Measurements from ENCODE around the gene NELFCD.

The NELFCD gene

GRCh38 chr20:59039233-59039632, 58.2 kb downstream of the NELFCD start:
- no peak overlapping the region for H3K4me3 ChIP-seq (ENCODE audit: low read depth, low read length)

GRCh38 chr20:59040667-59041066, 59.6 kb downstream of the NELFCD start:
- no peak overlapping the region for H3K4me3 ChIP-seq (ENCODE audit: low read depth, low read length)

More at GRCh38 chr20:59039233-59039632, 58.2 kb downstream of the NELFCD start:
- no peak for TF ChIP-seq CTCF (IDR thresholded peaks at IDR 0.05; ENCODE audit: low read depth, low read length)

GRCh38 chr20:59041487-59041886, 60.4 kb downstream of the NELFCD start:
- H3K4me3 ChIP-seq (ENCODE audit: low read depth, low read length) = peak overlapping the region; percentile 87

More at GRCh38 chr20:59040667-59041066, 59.6 kb downstream of the NELFCD start:
- no peak for TF ChIP-seq CTCF (IDR thresholded peaks at IDR 0.05; ENCODE audit: low read depth, low read length)

DNA sequence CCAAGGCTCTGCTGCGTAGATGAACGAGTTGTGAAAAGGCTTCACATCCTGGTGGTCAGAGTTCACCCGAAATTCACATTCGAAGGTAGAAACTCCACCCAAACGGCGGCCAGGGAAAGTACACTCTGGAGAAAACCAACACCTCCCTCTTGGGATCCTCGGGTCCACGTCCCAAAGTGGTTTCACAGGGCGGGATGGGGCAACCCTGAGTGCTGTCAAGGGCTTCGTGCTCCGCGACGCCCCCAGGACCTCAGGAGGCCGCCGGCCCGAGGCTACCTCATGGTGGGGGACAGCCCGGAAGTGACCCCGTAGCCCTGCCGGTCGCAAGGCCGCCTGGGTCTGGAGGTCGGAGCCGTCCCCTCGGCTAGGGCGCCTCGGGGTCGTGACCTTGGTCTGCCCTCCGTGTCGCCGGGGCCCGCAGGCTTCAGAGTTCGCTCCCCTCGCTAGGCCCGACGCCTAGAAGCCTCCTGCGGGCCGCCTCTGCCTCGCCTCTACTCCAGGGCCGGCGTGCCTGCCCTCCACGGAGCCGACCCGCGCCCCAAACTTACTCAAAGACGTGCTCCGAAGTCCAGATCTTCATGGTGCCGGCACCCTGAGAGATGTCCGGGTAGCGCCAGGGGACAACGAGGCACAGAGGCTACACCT, 61.2 kb downstream of the NELFCD start, which contains the start of gene PRELID3B:
Gene PRELID3B, minus strand, starts transcription at position 636 of the 645 bp plus-strand sequence. Its CDS starts 56 bp downstream, at position 580.
- H3K4me3 ChIP-seq (ENCODE audit: low read depth, low read length) = peak within 1 kb of the TSS; percentile 87
- TF ChIP-seq CTCF (IDR thresholded peaks at IDR 0.05; ENCODE audit: low read depth, low read length) = no peak

DNA sequence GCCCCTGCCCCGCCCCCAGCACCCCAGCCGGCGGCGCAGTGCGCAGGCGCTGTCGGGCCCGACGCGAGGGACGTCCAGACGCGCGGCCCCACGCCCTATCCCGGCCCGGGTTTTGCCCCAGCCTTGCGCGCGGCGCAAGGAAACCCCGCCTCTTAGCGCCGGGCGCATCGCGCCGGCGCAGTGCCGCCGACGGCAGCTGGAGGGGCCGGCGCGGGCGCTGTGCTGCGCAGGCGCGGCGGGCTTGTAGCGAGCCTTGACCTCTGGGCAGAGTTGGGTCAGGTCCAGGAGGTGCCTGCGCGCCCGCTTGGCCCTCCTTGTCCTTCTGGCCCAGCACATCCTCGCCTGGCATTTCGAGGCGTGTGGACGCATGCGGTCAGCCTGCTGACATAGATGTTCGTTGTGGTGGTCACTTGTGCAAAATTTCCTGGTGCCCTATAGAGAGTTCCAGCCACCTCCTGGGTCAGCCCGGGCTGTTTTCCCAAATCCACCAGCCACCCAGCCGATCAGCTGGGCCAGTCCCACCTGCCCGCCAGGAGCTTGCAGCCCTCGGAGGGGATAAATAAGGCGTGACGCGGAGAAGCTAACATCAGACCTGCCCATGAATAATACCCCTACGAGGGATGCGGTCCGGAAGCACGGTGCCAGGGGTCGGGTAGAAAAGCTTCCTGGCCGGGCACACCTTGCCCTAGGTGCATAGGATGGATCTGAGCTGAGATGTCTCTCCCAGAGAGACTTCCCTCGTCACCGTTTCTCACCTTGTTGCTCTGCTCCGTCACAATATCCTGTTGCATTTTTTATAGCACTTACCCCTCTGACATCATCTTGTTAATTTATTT, 62.0 kb downstream of the NELFCD start:
- H3K4me3 ChIP-seq (ENCODE audit: low read depth, low read length) = peak overlapping the region; percentile 87
- no peak for TF ChIP-seq CTCF (IDR thresholded peaks at IDR 0.05; ENCODE audit: low read depth, low read length)

DNA sequence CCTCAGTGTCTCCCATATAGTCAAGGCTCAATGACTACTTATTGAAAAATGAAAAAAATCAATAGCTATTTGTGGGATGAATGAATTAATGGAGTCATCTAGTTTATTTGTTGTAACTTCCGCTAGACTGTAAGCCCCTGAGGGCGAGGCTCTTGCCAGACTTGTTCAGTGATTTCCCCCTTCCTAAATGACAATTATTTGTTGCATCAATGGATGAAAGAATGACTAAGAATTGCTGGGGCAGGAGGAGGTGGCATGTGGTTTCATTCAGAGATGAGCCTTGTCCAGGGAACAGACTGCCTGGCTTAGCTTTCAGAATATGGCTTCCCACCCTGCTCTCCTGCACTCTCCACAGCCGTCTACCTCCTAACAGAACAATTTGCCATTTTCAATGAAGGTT, 62.6 kb downstream of the NELFCD start:
- H3K4me3 ChIP-seq (ENCODE audit: low read depth, low read length) = no peak overlapping the region
- no peak for TF ChIP-seq CTCF (IDR thresholded peaks at IDR 0.05; ENCODE audit: low read depth, low read length)

DNA sequence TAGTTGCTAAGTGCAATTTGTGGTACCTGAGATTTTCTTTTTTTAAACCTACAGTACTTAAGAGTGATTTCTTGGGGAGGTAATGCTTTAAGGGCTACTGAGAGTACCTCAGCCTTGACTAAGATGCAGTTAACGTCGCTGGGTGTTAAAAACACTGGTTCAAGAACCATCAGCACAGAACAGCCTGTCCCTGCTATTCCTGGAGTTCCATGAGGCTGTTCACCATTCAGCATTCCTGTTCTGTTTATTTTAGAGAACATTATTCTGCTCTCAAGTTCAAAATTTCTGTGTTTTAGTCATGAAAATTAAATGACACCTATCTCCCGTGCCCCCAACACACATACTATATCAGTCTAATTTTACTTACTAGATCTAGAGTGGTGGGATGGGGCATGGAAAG, 63.2 kb downstream of the NELFCD start:
- H3K4me3 ChIP-seq (ENCODE audit: low read depth, low read length) = no peak overlapping the region
- TF ChIP-seq CTCF (IDR thresholded peaks at IDR 0.05; ENCODE audit: low read depth, low read length) = no peak

Data from WI38 (cell line).